ENCODE measurements around the gene TRIM15. TPM values are rescaled to one million over a fixed set of nuclear protein-coding genes. Genes with fewer than 3 reads are reported as not detected.
"Not testable (repeated sequence)": the region's sequence is repeated elsewhere in the genome, so short reads cannot be mapped to it uniquely, and the experiment has no call there.

TRIM15 gene
- total RNA-seq, 4 donors from 2014 or later: not detected

- no peak for TF ChIP-seq POLR2A (IDR thresholded peaks at IDR 0.05)
- TF ChIP-seq, protein P1, sequence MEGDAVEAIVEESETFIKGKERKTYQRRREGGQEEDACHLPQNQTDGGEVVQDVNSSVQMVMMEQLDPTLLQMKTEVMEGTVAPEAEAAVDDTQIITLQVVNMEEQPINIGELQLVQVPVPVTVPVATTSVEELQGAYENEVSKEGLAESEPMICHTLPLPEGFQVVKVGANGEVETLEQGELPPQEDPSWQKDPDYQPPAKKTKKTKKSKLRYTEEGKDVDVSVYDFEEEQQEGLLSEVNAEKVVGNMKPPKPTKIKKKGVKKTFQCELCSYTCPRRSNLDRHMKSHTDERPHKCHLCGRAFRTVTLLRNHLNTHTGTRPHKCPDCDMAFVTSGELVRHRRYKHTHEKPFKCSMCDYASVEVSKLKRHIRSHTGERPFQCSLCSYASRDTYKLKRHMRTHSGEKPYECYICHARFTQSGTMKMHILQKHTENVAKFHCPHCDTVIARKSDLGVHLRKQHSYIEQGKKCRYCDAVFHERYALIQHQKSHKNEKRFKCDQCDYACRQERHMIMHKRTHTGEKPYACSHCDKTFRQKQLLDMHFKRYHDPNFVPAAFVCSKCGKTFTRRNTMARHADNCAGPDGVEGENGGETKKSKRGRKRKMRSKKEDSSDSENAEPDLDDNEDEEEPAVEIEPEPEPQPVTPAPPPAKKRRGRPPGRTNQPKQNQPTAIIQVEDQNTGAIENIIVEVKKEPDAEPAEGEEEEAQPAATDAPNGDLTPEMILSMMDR (IDR thresholded peaks at IDR 0.05): no peak
- intact Hi-C loops (cut with DNase I): no loop called here
- H3K4me1 ChIP-seq: no peaks in the 10 kb centered on the region
Observed at GRCh38 chr6:30136570-30137286, 26.6 kb upstream of the TRIM15 start.

GRCh38 chr6:30140240-30140639, 23.1 kb upstream of the TRIM15 start:
- 89% methylated on average over 8 of the region's 8 CpGs for WGBS, 2 donors

More at GRCh38 chr6:30136570-30137286, 26.6 kb upstream of the TRIM15 start:
- Histone ChIP-seq H3K27ac (no peak overlapping the region), H3K9me3 (no peaks in the 10 kb centered on the region), H3K4me3 (replicated peaks in 1 of 3) (no peak overlapping the region), H3K27me3 (no peaks in the 10 kb centered on the region), H3K36me3 (no peaks in the 10 kb centered on the region)
- 77 to 84% methylated on average over 11 of the region's 11 CpGs for WGBS, 2 donors
- no peak for DNase-seq

DNA sequence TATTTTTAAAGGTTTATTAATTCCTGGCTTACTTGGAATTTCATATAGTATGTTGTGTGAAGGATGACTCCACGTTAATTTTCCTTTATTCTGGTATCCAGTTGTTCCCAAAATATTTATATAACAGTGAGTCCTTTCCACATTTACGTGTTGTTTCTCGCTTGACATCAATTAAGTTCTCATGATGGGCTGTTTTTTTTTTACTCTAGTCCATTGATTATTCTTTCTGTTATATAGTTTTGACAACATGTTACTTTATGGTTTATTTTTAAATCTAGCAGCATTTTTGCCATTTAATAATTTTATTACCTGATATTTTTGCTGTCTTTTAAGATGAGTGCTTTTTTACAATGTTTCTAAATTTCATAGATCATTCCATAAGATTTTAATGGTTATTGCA, 20.7 kb upstream of the TRIM15 start:
- H3K27me3 ChIP-seq: no peaks in the 10 kb centered on the region
- intact Hi-C loops (cut with DNase I): no loop called here
- H3K9me3 ChIP-seq: no peaks in the 10 kb centered on the region
- H3K4me1 ChIP-seq: no peaks in the 10 kb centered on the region
- no peak overlapping the region for H3K4me3 ChIP-seq (replicated peaks in 1 of 3)
- DNase-seq: no peak
- 82 to 86% methylated on average over 3 of the region's 3 CpGs for WGBS, 2 donors
- TF ChIP-seq, protein P1 (IDR thresholded peaks at IDR 0.05): no peak
- TF ChIP-seq POLR2A (IDR thresholded peaks at IDR 0.05): no peak
- H3K36me3 ChIP-seq: no peaks in the 10 kb centered on the region
- no peak overlapping the region for H3K27ac ChIP-seq

More at GRCh38 chr6:30140240-30140639, 23.1 kb upstream of the TRIM15 start:
- H3K4me1 ChIP-seq; intact Hi-C loops (cut with DNase I); DNase-seq; H3K27ac ChIP-seq; H3K4me3 ChIP-seq (replicated peaks in 1 of 3); H3K9me3 ChIP-seq; H3K27me3 ChIP-seq; H3K36me3 ChIP-seq: not testable (repeated sequence)

GRCh38 chr6:30143780-30144179, 19.6 kb upstream of the TRIM15 start:
- Histone ChIP-seq H3K9me3 (no peaks in the 10 kb centered on the region), H3K4me3 (replicated peaks in 1 of 3) (no peak overlapping the region), H3K27ac (no peak overlapping the region), H3K27me3 (no peaks in the 10 kb centered on the region), H3K36me3 (no peaks in the 10 kb centered on the region), H3K4me1 (no peaks in the 10 kb centered on the region)
- intact Hi-C loops (cut with DNase I): no loop called here
- WGBS, 2 donors: 67 to 76% methylated on average over 2 of the region's 2 CpGs
- no peak for DNase-seq
- TF ChIP-seq, protein P1 (IDR thresholded peaks at IDR 0.05): no peak
- no peak for TF ChIP-seq POLR2A (IDR thresholded peaks at IDR 0.05)

- TF ChIP-seq, protein P1 (IDR thresholded peaks at IDR 0.05): no peak
- TF ChIP-seq POLR2A (IDR thresholded peaks at IDR 0.05): no peak
- Histone ChIP-seq H3K27me3 (no peaks in the 10 kb centered on the region), H3K9me3 (no peaks in the 10 kb centered on the region), H3K4me3 (replicated peaks in 1 of 3) (no peak overlapping the region), H3K36me3 (no peaks in the 10 kb centered on the region), H3K27ac (no peak overlapping the region), H3K4me1 (no peaks in the 10 kb centered on the region)
- no peak for DNase-seq
- intact Hi-C loops (cut with DNase I): no loop called here
- WGBS, 2 donors: 75% methylated on average over 6 of the region's 6 CpGs
Observed at GRCh38 chr6:30144811-30145210, 18.5 kb upstream of the TRIM15 start.
